HG02678 (cell line): ENCODE results near the gene CASQ1.

ENCODE experiments used
- ATAC-seq: cut with Tn5 transposase; IDR thresholded peaks from one replicate; pipeline ENCODE4 v1.9.1; 2021; ENCODE audit warnings: mild to moderate bottlenecking, moderate library complexity; ENCODE audit not compliant: unreplicated experiment

CASQ1 gene

GRCh38 chr1:160204526-160205241 is 14.3 kb downstream of the CASQ1 start:
- peak; percentile 70 for ATAC-seq

- ATAC-seq, result peak; percentile 46
Measured at GRCh38 chr1:160205242-160206035, 15.1 kb downstream of the CASQ1 start, which contains the start of gene PEA15. Gene PEA15, plus strand, starts transcription at chr1:160205384. Its CDS starts 6,161 bp downstream, at chr1:160211545.

GRCh38 chr1:160206036-160206389 is 15.6 kb downstream of the CASQ1 start:
- peak; percentile 30 for ATAC-seq

- no peak for ATAC-seq
Measured at GRCh38 chr1:160206421-160207117, 16.2 kb downstream of the CASQ1 start.

GRCh38 chr1:160207118-160207650 is 16.8 kb downstream of the CASQ1 start:
- no peak for ATAC-seq

GRCh38 chr1:160207771-160208556 is 17.6 kb downstream of the CASQ1 start:
- no peak for ATAC-seq

- ATAC-seq, result no peak
Measured at GRCh38 chr1:160208557-160209320, 18.4 kb downstream of the CASQ1 start.

GRCh38 chr1:160209321-160210046 is 19.1 kb downstream of the CASQ1 start:
- no peak for ATAC-seq

GRCh38 chr1:160210561-160210960 is 20.2 kb downstream of the CASQ1 start:
- no peak for ATAC-seq

GRCh38 chr1:160211046-160211790 is 20.8 kb downstream of the CASQ1 start:
- ATAC-seq, result no peak

- no peak for ATAC-seq
Measured at GRCh38 chr1:160214481-160215140, 24.2 kb downstream of the CASQ1 start.

- no peak for ATAC-seq
Measured at GRCh38 chr1:160216301-160216700, 25.9 kb downstream of the CASQ1 start.

GRCh38 chr1:160217481-160218051 is 27.2 kb downstream of the CASQ1 start:
- ATAC-seq, result no peak

GRCh38 chr1:160219062-160219929 is 28.9 kb downstream of the CASQ1 start:
- ATAC-seq, result no peak

- no peak for ATAC-seq
Measured at GRCh38 chr1:160220301-160220700, 29.9 kb downstream of the CASQ1 start.

GRCh38 chr1:160221089-160221488 is 30.7 kb downstream of the CASQ1 start:
- ATAC-seq, result no peak

- no peak for ATAC-seq
Measured at GRCh38 chr1:160222546-160222945, 32.2 kb downstream of the CASQ1 start.
